OCI-LY3 (cell line): Measurements from ENCODE around the gene TRPM1.

Experiments
- H2AFZ ChIP-seq: fragments of 200-600, 300-600 bp; shearing (Covaris generic); 2 replicates; pipeline ENCODE4 v1.6.0; 2014; ENCODE audit warnings: antibody characterized with exemption, low read depth, low read length
- H3K27ac ChIP-seq: fragments of 200-600, 300-600 bp; sonication (generic); 2 replicates; pipeline ENCODE4 v1.5.1; 2014; ENCODE audit warnings: mild to moderate bottlenecking, low read length, moderate library complexity, mixed read lengths
- H3K27me3 ChIP-seq: fragments of 200-600, 300-600 bp; sonication (generic); 2 replicates; pipeline ENCODE4 v1.6.1; 2014; ENCODE audit warnings: low read depth, low read length, mixed read lengths
- H3K36me3 ChIP-seq: fragments of 200-600, 300-600 bp; sonication (generic); replicated peaks from 2 replicates; pipeline ENCODE3; 2014; ENCODE audit warnings: low read depth, low read length, mixed read lengths
- H3K4me1 ChIP-seq: fragments of 300-600, 200-600 bp; sonication (generic); 2 replicates; pipeline ENCODE4 v1.6.1; 2014; ENCODE audit warnings: low read length, mixed read lengths
- H3K4me2 ChIP-seq: fragments of 200-600, 300-600 bp; sonication (generic); 2 replicates; pipeline ENCODE4 v1.6.1; 2014; ENCODE audit warnings: low read length, mixed read lengths
- H3K4me3 ChIP-seq: fragments of 300-600, 200-600 bp; sonication (generic); 2 replicates; pipeline ENCODE4 v1.5.1; 2014; ENCODE audit warnings: antibody characterized with exemption, mild to moderate bottlenecking, low read length, moderate library complexity
- H3K79me2 ChIP-seq: fragments of 300-600, 200-600 bp; shearing (Covaris generic); 2 replicates; pipeline ENCODE4 v1.6.1; 2014; ENCODE audit warnings: mild to moderate bottlenecking, low read length, mixed read lengths
- H3K9ac ChIP-seq: fragments of 300-600, 200-600 bp; shearing (Covaris generic); 2 replicates; pipeline ENCODE4 v1.6.0; 2014; ENCODE audit warnings: mild to moderate bottlenecking, low read length, moderate library complexity
- H3K9me3 ChIP-seq: fragments of 200-600, 300-600 bp; shearing (Covaris generic); 2 replicates; pipeline ENCODE4 v1.6.1; 2014; ENCODE audit warnings: low read length, mixed read lengths; ENCODE audit not compliant: insufficient read depth
- H4K20me1 ChIP-seq: fragments of 200-600, 300-600 bp; sonication (generic); 2 replicates; pipeline ENCODE4 v1.6.1; 2016; ENCODE audit warnings: low read length, mixed read lengths; ENCODE audit not compliant: insufficient read depth
- EZH2phosphoT487 ChIP-seq: fragments of 200-600 bp; shearing (Covaris generic); IDR thresholded peaks from 2 replicates; pipeline ENCODE4 v1.6.1; 2018; ENCODE audit warnings: antibody characterized with exemption, mixed run types, low read depth
- TF ChIP-seq, protein P1 (sequence below): fragments of 200-600, 300-600 bp; sonication (generic); IDR thresholded peaks from 2 replicates; pipeline ENCODE4 v1.5.1; 2014; ENCODE audit warnings: antibody characterized with exemption, low read length, low read depth

Gene TRPM1

DNA sequence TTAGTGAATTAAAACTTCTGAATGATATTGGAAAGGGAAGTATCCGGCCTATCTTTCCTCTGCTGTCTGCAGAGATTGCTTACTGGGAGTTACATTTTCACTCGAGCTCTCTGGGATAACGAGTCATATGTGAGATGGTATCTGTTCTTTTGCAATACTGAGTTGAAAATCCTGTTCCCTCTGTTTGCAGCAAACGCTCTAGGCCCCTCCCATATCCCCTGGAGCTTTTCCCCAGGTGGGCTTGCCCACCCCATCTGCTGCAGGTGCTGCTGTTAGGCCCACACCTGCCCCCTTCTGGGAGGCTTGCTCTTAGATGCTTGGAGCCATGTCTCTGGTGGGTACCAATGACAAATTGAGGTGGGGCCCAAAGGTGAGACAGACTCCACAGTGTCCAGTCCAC lies 67.4 kb downstream of the TRPM1 start:
- H3K36me3 ChIP-seq: no peaks in the 10 kb centered on the region
- no peak overlapping the region for H3K27ac ChIP-seq
- H3K4me1 ChIP-seq: no peaks in the 10 kb centered on the region
- no peak overlapping the region for H2AFZ ChIP-seq
- no peak overlapping the region for H3K4me3 ChIP-seq
- no peaks in the 10 kb centered on the region for H3K79me2 ChIP-seq
- H3K9me3 ChIP-seq: no peaks in the 10 kb centered on the region
- H4K20me1 ChIP-seq: no peaks in the 10 kb centered on the region
- H3K27me3 ChIP-seq: no peaks in the 10 kb centered on the region
- no peak overlapping the region for H3K9ac ChIP-seq
- no peak overlapping the region for H3K4me2 ChIP-seq
- TF ChIP-seq, protein P1, sequence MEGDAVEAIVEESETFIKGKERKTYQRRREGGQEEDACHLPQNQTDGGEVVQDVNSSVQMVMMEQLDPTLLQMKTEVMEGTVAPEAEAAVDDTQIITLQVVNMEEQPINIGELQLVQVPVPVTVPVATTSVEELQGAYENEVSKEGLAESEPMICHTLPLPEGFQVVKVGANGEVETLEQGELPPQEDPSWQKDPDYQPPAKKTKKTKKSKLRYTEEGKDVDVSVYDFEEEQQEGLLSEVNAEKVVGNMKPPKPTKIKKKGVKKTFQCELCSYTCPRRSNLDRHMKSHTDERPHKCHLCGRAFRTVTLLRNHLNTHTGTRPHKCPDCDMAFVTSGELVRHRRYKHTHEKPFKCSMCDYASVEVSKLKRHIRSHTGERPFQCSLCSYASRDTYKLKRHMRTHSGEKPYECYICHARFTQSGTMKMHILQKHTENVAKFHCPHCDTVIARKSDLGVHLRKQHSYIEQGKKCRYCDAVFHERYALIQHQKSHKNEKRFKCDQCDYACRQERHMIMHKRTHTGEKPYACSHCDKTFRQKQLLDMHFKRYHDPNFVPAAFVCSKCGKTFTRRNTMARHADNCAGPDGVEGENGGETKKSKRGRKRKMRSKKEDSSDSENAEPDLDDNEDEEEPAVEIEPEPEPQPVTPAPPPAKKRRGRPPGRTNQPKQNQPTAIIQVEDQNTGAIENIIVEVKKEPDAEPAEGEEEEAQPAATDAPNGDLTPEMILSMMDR: peak; percentile 21; the same call in 1 of the 2 replicates
- no peak for TF ChIP-seq EZH2phosphoT487

DNA sequence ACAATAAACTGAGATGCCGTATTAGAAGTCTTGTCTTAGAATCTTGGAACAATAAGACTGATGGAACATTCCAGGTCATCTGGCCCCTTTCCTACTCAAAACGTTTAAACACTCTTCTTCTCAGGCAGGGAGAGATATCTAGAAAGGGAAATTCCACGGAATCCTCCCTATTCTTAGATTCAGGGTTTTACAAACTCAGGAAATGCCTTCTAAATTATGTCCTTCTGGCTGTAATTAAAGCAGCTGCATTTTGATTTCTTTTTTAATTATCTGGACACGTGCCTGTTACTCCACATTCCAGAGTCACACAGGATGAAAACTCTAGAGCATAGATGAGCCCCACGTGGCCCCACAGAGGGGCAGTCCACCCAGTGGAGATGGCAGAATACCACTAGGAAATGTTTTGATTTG lies 68.6 kb downstream of the TRPM1 start:
- TF ChIP-seq, protein P1: no peak
- no peak for TF ChIP-seq EZH2phosphoT487
- no peaks in the 10 kb centered on the region for H4K20me1 ChIP-seq
- no peak overlapping the region for H3K9ac ChIP-seq
- H3K27me3 ChIP-seq: no peaks in the 10 kb centered on the region
- H3K9me3 ChIP-seq: no peaks in the 10 kb centered on the region
- no peak overlapping the region for H3K27ac ChIP-seq
- H3K4me2 ChIP-seq: no peak overlapping the region
- H3K4me3 ChIP-seq: no peak overlapping the region
- no peaks in the 10 kb centered on the region for H3K36me3 ChIP-seq
- no peaks in the 10 kb centered on the region for H3K79me2 ChIP-seq
- H2AFZ ChIP-seq: no peak overlapping the region
- H3K4me1 ChIP-seq: no peaks in the 10 kb centered on the region

GRCh38 chr15:31031471-31032067 lies 70.0 kb downstream of the TRPM1 start:
- no peaks in the 10 kb centered on the region for H3K36me3 ChIP-seq
- H3K79me2 ChIP-seq: no peaks in the 10 kb centered on the region
- no peak for TF ChIP-seq EZH2phosphoT487
- TF ChIP-seq, protein P1: no peak
- no peak overlapping the region for H3K4me3 ChIP-seq
- H3K9me3 ChIP-seq: no peaks in the 10 kb centered on the region
- H3K27ac ChIP-seq: no peak overlapping the region
- H3K9ac ChIP-seq: no peak overlapping the region
- 0 out of 2 replicates have a peak overlapping the region, but pooled peaks have one; percentile 43 for H2AFZ ChIP-seq
- H3K27me3 ChIP-seq: no peaks in the 10 kb centered on the region
- no peak overlapping the region for H3K4me2 ChIP-seq
- H4K20me1 ChIP-seq: no peaks in the 10 kb centered on the region
- no peaks in the 10 kb centered on the region for H3K4me1 ChIP-seq

DNA sequence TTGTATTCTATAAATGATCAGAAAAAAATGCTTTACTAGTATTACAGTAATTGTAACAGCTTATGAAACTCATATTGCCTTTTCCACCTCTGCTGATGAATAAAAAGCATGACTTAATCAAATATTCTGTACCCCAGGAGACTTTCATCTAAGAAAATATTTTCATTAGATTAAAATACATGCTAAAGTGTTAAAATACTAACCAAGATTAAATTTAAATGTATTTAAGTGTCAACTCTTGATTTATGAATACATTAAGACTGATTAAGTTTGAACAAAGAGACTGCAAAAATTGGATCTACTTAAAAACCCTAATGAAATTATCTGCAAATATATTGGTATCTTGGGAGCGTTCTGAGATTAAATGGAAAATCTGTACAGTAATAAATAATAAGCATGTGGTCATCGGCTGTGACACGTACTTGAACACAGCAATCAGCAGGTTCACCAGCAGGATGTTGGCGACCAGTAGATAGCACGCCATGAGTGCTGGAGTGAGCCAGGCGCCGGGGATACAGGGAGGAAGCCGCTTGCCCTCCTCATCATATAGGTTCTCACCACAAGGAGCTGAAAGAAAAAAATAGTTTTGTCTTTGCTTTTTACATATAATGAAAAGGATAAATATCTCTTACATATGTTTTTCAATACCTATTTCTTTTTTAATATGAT lies 73.5 kb downstream of the TRPM1 start:
- peaks cover 8% of the 10 kb centered on the region for H3K4me1 ChIP-seq
- H3K36me3 ChIP-seq: no peaks in the 10 kb centered on the region
- H4K20me1 ChIP-seq: no peaks in the 10 kb centered on the region
- no peaks in the 10 kb centered on the region for H3K79me2 ChIP-seq
- H2AFZ ChIP-seq: no peak overlapping the region
- no peak overlapping the region for H3K9ac ChIP-seq
- TF ChIP-seq, protein P1: no peak
- no peak for TF ChIP-seq EZH2phosphoT487
- no peaks in the 10 kb centered on the region for H3K9me3 ChIP-seq
- H3K27ac ChIP-seq: no peak overlapping the region
- H3K4me2 ChIP-seq: no peak overlapping the region
- no peaks in the 10 kb centered on the region for H3K27me3 ChIP-seq
- no peak overlapping the region for H3K4me3 ChIP-seq
